WERI-Rb-1 (cell line): ENCODE data around the gene CGNL1.

ENCODE experiments used
- DNase-seq: peaks from one replicate; pipeline ENCODE4 v3.0.0-alpha.2; 2020
- H3K27ac ChIP-seq: fragments of 250-450 bp; sonication (Bioruptor Pico); 2 replicates; pipeline ENCODE4 v1.5.1; 2020; ENCODE audit warnings: mild to moderate bottlenecking, moderate library complexity
- H3K27me3 ChIP-seq: fragments of 250-450 bp; sonication (Bioruptor Pico); 2 replicates; pipeline ENCODE4 v1.5.1; 2021; ENCODE audit warnings: mild to moderate bottlenecking, low read depth, moderate library complexity; ENCODE audit not compliant: insufficient read depth, severe bottlenecking
- H3K36me3 ChIP-seq: fragments of 250-450 bp; sonication (Bioruptor Pico); 2 replicates; pipeline ENCODE4 v1.5.1; 2020; ENCODE audit warnings: mild to moderate bottlenecking, moderate library complexity
- H3K4me3 ChIP-seq: 2 replicates; pipeline ENCODE4 v1.5.1; 2011; ENCODE audit warnings: low read depth, mild to moderate bottlenecking, control low read depth, low read length
- H3K9me3 ChIP-seq: fragments of 250-450 bp; sonication (Bioruptor Pico); 2 replicates; pipeline ENCODE4 v1.5.1; 2021; ENCODE audit warnings: mild to moderate bottlenecking, moderate library complexity; ENCODE audit not compliant: severe bottlenecking
- TF ChIP-seq, protein P1 (sequence below): IDR thresholded peaks from 2 replicates; pipeline ENCODE4 v1.5.1; 2011; ENCODE audit warnings: low read depth, mild to moderate bottlenecking, control low read depth, inconsistent platforms, low read length

The CGNL1 gene

DNA sequence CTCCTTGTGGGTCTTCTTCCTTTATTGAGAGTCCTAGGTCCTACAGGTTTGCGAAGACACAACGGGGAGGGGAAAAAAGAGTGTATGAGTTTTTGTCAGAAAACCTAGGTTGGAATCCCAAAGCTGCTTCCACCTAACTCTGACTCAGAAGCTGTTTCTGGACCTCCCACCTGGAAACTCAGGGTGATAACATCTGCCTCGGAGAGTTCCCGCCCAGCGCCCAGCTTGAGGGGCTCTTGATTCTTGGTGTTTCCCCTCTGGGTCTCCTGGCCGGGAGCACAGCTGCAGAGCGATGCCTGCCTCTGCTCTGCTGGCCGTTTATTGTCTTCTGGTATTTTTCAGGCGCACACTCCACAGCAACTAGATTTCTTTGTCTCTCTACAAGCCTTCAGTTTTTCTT, 162.5 kb downstream of the CGNL1 start:
- no peak overlapping the region; the same call in 1 of the 2 replicates for H3K27ac ChIP-seq
- DNase-seq = no peak
- no peaks in the 10 kb centered on the region; the same call in 1 of the 2 replicates for H3K36me3 ChIP-seq
- H3K4me3 ChIP-seq = no peak overlapping the region
- TF ChIP-seq, protein P1, sequence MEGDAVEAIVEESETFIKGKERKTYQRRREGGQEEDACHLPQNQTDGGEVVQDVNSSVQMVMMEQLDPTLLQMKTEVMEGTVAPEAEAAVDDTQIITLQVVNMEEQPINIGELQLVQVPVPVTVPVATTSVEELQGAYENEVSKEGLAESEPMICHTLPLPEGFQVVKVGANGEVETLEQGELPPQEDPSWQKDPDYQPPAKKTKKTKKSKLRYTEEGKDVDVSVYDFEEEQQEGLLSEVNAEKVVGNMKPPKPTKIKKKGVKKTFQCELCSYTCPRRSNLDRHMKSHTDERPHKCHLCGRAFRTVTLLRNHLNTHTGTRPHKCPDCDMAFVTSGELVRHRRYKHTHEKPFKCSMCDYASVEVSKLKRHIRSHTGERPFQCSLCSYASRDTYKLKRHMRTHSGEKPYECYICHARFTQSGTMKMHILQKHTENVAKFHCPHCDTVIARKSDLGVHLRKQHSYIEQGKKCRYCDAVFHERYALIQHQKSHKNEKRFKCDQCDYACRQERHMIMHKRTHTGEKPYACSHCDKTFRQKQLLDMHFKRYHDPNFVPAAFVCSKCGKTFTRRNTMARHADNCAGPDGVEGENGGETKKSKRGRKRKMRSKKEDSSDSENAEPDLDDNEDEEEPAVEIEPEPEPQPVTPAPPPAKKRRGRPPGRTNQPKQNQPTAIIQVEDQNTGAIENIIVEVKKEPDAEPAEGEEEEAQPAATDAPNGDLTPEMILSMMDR = no peak
- no peaks in the 10 kb centered on the region for H3K27me3 ChIP-seq
- H3K9me3 ChIP-seq = no peaks in the 10 kb centered on the region

DNA sequence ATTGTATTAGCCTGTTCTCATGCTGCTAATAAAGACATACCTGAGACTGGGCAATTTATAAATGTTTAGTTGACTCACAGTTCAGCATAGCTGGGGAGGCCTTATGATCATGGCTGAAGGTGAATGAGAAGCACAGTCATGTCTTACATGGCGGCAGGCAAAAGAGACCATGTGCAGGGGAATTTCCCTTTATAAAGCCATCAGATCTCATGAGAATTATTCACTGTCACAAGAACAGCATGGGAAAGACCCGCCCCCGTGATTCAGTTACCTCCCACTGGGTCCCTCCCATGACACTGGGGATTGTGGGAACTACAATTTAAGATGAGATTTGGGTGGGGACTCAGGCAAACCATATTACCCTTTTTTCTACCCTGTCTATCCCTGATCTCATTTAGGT, 163.9 kb downstream of the CGNL1 start:
- TF ChIP-seq, protein P1 = no peak
- no peak for DNase-seq
- H3K4me3 ChIP-seq = no peak overlapping the region
- H3K27me3 ChIP-seq = no peaks in the 10 kb centered on the region
- H3K9me3 ChIP-seq = no peaks in the 10 kb centered on the region
- H3K36me3 ChIP-seq = peaks cover 4% of the 10 kb centered on the region; the same call in 1 of the 2 replicates
- peak overlapping the region; percentile 50 for H3K27ac ChIP-seq

GRCh38 chr15:57540736-57541135, 164.4 kb downstream of the CGNL1 start:
- H3K9me3 ChIP-seq = no peaks in the 10 kb centered on the region
- H3K27ac ChIP-seq = no peak overlapping the region
- peaks cover 4% of the 10 kb centered on the region; the same call in 1 of the 2 replicates for H3K36me3 ChIP-seq
- TF ChIP-seq, protein P1 = no peak
- no peak for DNase-seq
- no peak overlapping the region for H3K4me3 ChIP-seq
- H3K27me3 ChIP-seq = no peaks in the 10 kb centered on the region

- Histone ChIP-seq H3K27ac (no peak overlapping the region), H3K4me3 (no peak overlapping the region), H3K27me3 (no peaks in the 10 kb centered on the region), H3K36me3 (peaks cover 4% of the 10 kb centered on the region; the same call in 1 of the 2 replicates), H3K9me3 (no peaks in the 10 kb centered on the region)
- no peak for DNase-seq
- TF ChIP-seq, protein P1 = no peak
Measured at GRCh38 chr15:57541271-57541670, 165.0 kb downstream of the CGNL1 start.

- Histone ChIP-seq H3K9me3 (no peaks in the 10 kb centered on the region), H3K27me3 (no peaks in the 10 kb centered on the region), H3K4me3 (no peak overlapping the region), H3K36me3 (peaks cover 4% of the 10 kb centered on the region; the same call in 1 of the 2 replicates), H3K27ac (peak overlapping the region; percentile 11; the same call in 1 of the 2 replicates)
- TF ChIP-seq, protein P1 = peak; percentile 83
- peak; percentile 81 for DNase-seq
Measured at GRCh38 chr15:57541805-57542504, 165.7 kb downstream of the CGNL1 start.

- TF ChIP-seq, protein P1 = no peak
- Histone ChIP-seq H3K4me3 (no peak overlapping the region), H3K36me3 (peaks cover 8% of the 10 kb centered on the region; the same call in 1 of the 2 replicates), H3K27me3 (no peaks in the 10 kb centered on the region), H3K27ac (no peak overlapping the region), H3K9me3 (no peaks in the 10 kb centered on the region)
- DNase-seq = no peak
Measured at GRCh38 chr15:57542505-57542817, 166.2 kb downstream of the CGNL1 start.
